Stimulated activated CD8-positive, alpha-beta memory T cell treated with anti-CD3 and anti-CD28 coated beads, Interleukin-7, amount 100 ng/mL, for 4 hours (primary cell): ENCODE results near the gene ZNRD2.
"Not testable (repeated sequence)": the region's sequence is repeated elsewhere in the genome, so short reads cannot be mapped to it uniquely, and the experiment has no call there.

Experiments
- DNase-seq, 2 donors: peaks; one replicate each; pipeline ENCODE4 v3.0.0-alpha.2; 2020; ENCODE audit warnings: low read depth in 2 of 2

Gene ZNRD2, protein sequence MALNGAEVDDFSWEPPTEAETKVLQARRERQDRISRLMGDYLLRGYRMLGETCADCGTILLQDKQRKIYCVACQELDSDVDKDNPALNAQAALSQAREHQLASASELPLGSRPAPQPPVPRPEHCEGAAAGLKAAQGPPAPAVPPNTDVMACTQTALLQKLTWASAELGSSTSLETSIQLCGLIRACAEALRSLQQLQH

GRCh38 chr11:65569973-65570918 lies at the start of gene ZNRD2:
Gene ZNRD2 (plus strand): TSS chr11:65570477. CDS start chr11:65570492, 15 bp downstream.
- peak; percentile 96 to 99 for DNase-seq

DNA sequence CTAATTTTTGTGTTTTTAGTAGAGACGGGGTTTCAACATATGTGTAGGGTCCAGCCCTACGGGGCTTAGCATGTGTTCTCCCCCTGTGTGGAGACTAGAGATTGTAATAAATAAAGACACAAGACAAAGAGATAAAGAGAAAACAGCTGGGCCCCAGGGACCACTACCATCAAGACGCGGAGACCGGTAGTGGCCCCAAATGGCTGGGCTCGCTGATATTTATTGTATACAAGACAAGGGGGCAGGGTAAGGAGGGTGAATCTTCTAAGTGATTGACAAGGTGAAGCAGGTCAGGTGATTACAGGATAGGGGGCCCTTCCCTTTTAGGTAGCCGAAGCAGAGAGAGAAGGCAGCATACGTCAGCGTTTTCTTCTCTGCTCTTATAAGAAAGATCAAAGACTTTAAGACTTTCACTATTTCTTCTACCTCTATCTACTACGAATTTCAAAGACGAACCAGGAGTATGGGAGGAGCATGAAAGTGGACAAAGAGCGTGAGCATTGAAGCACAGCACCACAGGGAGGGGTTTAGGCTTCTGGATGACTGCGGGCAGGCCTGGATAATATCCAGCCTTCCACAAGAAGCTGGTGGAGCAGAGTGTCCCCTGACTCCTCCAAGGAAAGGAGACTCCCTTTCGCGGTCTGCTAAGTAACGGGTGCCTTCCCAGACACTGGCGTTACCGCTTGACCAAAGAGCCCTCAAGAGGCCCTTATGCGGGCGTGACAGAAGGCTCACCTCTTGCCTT lies 48.3 kb upstream of the ZNRD2 start:
- DNase-seq: not testable (repeated sequence)

GRCh38 chr11:65522718-65523630 lies 47.3 kb upstream of the ZNRD2 start:
- DNase-seq: peak in 1 of 2 donors; percentile 42

- DNase-seq: not testable (repeated sequence)
Measured at GRCh38 chr11:65523631-65523968, 46.7 kb upstream of the ZNRD2 start.

- no peak for DNase-seq
Measured at GRCh38 chr11:65524014-65524740, 46.1 kb upstream of the ZNRD2 start.

DNA sequence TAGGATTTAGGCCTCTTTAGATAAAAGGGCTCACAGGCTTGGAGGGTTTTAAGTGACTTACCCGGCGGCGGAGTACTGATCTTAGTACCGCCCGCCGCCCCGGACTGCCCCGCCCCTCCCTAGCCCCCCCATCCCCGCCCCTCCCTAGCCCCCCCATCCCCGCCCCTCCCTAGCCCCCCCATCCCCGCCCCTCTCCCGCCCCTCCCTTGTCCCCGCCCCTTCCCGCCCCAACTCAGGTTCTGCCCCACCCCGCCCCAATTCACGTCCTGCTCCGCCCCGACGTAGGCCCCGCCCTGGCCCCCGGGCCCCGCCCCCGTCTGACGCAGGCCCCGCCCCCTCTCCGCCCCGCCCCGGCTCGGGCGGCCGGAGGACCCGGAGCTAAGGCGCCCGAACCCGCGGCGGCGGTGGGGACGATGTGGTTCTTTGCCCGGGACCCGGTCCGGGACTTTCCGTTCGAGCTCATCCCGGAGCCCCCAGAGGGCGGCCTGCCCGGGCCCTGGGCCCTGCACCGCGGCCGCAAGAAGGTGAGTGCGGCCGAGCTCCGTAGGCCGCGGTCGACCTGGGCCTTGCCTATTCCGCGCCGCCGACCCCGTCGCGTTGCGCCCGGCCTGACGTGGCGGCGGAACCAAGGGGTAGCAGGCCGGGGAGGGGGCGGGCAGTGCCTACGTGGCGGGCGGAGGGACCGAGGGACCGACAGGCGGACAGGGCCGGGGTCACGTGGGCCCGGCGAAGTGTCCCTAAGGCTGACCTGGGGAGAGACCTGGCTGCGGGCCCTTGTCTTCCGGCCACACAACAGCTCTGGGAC lies 45.3 kb upstream of the ZNRD2 start, which contains the start of gene SCYL1:
Gene SCYL1, plus strand, starts transcription at position 343 of the 805 bp plus-strand sequence. Its CDS starts 71 bp downstream, at position 414.
- DNase-seq: peak; percentile 63 to 76

DNA sequence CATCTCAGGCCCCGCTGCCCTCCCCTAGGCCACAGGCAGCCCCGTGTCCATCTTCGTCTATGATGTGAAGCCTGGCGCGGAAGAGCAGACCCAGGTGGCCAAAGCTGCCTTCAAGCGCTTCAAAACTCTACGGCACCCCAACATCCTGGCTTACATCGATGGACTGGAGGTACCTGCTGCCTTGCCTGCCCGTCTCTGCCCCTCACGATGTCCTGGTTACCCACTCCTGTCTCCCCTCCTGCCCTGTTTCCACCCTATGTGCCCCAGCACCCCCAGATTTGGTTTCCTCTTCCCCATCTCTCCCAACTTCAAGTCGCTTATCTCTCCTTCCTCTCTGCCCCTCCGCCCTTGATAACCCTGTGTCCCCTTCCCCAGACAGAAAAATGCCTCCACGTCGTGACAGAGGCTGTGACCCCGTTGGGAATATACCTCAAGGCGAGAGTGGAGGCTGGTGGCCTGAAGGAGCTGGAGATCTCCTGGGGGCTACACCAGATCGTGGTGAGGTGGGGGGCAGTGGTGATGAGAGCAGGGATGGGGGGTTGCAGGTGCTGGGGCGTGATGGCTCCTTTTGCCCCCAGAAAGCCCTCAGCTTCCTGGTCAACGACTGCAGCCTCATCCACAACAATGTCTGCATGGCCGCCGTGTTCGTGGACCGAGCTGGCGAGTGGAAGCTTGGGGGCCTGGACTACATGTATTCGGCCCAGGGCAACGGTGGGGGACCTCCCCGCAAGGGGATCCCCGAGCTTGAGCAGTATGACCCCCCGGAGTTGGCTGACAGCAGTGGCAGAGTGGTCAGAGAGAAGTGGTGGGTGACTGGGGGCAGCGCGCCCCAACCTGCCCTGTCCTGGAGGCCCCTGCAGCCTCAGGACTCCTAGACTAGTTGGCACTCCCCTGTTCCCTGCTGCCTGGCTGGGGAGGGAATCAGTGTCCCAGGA lies 44.5 kb upstream of the ZNRD2 start:
- DNase-seq: no peak

GRCh38 chr11:65526744-65527143 lies 43.5 kb upstream of the ZNRD2 start:
- no peak for DNase-seq

GRCh38 chr11:65528819-65529350 lies 41.4 kb upstream of the ZNRD2 start:
- DNase-seq: no peak

GRCh38 chr11:65529475-65530156 lies 40.7 kb upstream of the ZNRD2 start:
- DNase-seq: no peak

DNA sequence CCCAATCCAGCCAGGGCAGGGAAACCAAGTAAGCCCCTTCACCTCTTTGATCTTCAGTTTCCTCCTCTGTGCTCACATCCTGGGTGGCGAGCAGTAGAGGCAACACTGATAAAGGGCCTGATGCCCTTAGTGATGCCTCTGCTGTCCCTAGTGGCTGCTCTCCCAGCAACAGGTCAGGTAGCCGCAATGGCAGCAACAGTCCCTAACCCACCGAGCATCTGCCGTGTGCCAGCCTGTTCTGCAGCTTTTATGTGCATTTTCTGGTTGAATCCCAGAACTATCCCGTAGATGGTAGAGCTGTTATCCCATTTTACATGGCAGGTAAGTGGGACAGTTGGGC lies 40.1 kb upstream of the ZNRD2 start:
- no peak for DNase-seq

DNA sequence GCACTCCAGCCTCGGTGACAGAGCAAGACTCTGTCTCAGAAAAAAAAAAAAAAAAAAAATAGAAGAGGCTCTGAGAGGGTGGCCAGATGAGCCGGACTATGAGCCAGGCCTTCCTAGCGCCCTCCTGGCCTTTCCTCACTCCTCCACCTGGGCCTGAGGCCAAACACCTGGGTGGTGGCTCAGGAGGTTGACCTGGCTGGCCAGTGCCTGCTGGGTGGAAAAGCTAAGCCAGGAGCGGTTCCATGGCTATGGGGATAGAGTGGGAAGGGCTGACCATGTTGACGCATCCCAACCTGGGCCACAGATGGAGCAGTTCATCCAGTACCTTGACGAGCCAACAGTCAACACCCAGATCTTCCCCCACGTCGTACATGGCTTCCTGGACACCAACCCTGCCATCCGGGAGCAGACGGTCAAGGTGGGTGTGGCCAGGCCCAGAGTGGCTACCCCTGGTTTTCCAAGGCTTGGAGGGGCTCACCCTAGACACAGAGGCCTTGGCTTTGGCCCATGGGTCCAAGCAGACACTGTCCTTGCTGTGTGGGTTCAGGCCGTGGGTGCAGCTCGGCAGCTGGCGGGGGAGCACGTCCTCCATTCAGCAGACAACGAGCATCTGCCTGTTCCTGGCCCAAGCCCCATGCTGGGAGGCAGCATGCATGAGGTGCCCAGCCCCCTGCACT lies 37.8 kb upstream of the ZNRD2 start:
- no peak for DNase-seq

DNA sequence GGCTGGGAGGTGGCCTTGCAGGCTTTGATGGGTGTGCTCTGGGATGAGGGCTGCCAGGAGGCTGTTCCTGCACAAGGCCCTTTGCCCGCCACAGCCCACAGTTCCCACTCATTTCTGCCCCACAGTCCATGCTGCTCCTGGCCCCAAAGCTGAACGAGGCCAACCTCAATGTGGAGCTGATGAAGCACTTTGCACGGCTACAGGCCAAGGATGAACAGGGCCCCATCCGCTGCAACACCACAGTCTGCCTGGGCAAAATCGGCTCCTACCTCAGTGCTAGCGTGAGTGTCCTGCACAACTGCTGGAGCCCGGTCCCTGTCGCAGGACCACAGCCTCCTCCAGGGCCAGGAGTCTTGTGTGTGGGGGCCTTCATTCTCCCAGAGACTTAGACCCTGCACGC lies 35.2 kb upstream of the ZNRD2 start:
- no peak for DNase-seq

DNA sequence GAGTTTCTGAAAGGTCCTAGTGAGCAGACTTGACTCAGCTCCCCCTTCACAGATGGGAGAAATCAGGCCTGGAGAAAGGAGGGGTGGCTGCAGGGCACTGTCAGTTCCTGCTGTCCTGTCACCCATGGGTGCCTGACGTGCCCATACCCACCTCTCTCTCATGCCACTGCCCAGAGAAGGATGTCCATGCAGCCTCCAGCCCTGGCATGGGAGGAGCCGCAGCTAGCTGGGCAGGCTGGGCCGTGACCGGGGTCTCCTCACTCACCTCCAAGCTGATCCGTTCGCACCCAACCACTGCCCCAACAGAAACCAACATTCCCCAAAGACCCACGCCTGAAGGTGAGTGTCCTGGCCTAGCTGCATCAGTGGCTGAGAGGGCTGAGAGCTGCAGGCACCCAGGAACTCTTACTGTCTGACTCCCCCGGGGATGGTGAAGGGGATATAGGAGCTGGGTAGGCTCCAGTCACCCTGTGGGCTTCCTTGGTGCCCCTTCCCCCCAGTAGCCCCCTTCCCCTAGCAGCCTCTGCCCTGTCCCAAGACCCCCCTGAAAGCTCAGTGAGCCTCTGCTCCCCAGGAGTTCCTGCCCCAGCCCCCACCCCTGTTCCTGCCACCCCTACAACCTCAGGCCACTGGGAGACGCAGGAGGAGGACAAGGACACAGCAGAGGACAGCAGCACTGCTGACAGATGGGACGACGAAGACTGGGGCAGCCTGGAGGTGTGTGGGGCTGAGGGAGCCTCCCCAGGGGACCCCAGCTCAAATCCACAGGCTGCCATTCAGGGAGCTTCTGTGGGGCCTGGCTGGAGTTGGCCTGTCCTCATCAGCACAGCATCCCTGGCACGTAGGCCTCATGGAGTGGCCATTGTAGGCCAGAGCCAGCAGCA lies 33.6 kb upstream of the ZNRD2 start:
- DNase-seq: no peak

DNA sequence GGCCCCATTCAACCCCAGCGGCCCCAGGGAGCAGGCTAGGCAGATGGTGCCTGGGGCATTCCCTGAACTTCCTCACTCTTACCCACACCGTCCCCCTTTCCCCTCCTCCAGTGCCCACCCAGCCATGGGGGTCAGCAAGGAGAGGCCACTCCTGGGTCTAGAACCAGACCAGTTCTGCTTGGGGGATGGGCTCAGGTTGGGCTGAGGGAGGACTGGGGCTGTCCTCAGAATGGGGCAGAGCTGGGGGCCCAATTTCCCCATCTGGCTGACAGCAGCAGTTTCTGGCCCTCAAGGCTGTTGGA lies 33.0 kb upstream of the ZNRD2 start:
- no peak for DNase-seq

DNA sequence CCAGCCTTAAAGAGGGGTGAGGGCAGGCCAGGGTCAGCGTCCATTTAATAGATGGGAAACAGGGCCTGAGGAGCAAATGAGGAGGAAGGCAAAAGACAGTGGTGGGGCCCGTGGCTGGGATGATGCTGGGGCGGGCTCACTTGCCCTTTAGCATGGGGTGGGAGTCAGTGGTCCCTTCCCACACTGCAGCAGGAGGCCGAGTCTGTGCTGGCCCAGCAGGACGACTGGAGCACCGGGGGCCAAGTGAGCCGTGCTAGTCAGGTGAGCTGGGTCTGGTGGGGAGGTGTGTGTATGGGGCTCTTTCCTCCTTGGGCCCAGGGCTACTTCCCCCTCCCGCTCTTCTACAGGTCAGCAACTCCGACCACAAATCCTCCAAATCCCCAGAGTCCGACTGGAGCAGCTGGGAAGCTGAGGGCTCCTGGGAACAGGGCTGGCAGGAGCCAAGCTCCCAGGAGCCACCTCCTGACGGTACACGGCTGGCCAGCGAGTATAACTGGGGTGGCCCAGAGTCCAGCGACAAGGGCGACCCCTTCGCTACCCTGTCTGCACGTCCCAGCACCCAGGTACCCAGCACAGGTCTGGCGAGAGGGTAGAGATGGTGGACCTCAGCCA lies 32.6 kb upstream of the ZNRD2 start:
- DNase-seq: no peak
